KBM-7 (cell line): ENCODE data around the gene TDP1.

Experiments used
- DNase-seq: peaks from one replicate; pipeline ENCODE4 v3.0.0-alpha.2; 2015
- in situ Hi-C: fragments of 300-500 bp; cut with MboI; formaldehyde crosslinking; loops from 2 replicates; pipeline ENCODE4 v1.14.3; 2020; ENCODE audit warnings: low sequenced_read_pairs, low pct_unique_long_range_greater_than_20kb, mixed read lengths

TDP1 gene

GRCh38 chr14:89927186-89927865 lies 28.4 kb upstream of the TDP1 start:
- no peak for DNase-seq
- in situ Hi-C loops = no loop called here

GRCh38 chr14:89933002-89933401 lies 22.7 kb upstream of the TDP1 start:
- in situ Hi-C loops = no loop called here
- no peak for DNase-seq

- no peak for DNase-seq
- in situ Hi-C loops = no loop called here
Measured at GRCh38 chr14:89936654-89937185, 19.0 kb upstream of the TDP1 start.

GRCh38 chr14:89941830-89942377 lies 13.8 kb upstream of the TDP1 start:
- no peak for DNase-seq
- in situ Hi-C loops = no loop called here

- in situ Hi-C loops = no loop called here
Measured at GRCh38 chr14:89947344-89947743, 8.4 kb upstream of the TDP1 start.

GRCh38 chr14:89952576-89952975 lies 3.2 kb upstream of the TDP1 start:
- DNase-seq = no peak
- in situ Hi-C loops = no loop called here

More at GRCh38 chr14:89947344-89947743, 8.4 kb upstream of the TDP1 start:
- no peak for DNase-seq

GRCh38 chr14:89953602-89954001 lies 2.1 kb upstream of the TDP1 start:
- in situ Hi-C loops = no loop called here
- DNase-seq = no peak

- DNase-seq = peak; percentile 99
- in situ Hi-C loops = no loop called here
Measured at GRCh38 chr14:89954070-89955021, 1.4 kb upstream of the TDP1 start, which contains the start of gene EFCAB11. Gene EFCAB11, minus strand, starts transcription at chr14:89954730. Its CDS starts 70 bp downstream, at chr14:89954660.

GRCh38 chr14:89955022-89955744 lies 544 bp upstream of the TDP1 start:
- in situ Hi-C loops = no loop called here
- DNase-seq = no peak

GRCh38 chr14:89956661-89957009 lies 908 bp downstream of the TDP1 start:
- no peak for DNase-seq
- in situ Hi-C loops = no loop called here

- DNase-seq = no peak
- in situ Hi-C loops = no loop called here
Measured at GRCh38 chr14:89957376-89957775, 1.6 kb downstream of the TDP1 start.

- in situ Hi-C loops = no loop called here
- no peak for DNase-seq
Measured at GRCh38 chr14:89957791-89958190, 2.1 kb downstream of the TDP1 start.

- in situ Hi-C loops = no loop called here
- DNase-seq = no peak
Measured at GRCh38 chr14:89958966-89959365, 3.2 kb downstream of the TDP1 start.

GRCh38 chr14:89959853-89960445 lies 4.2 kb downstream of the TDP1 start:
- DNase-seq = peak; percentile 79
- in situ Hi-C loops = no loop called here

GRCh38 chr14:89960914-89961313 lies 5.2 kb downstream of the TDP1 start:
- in situ Hi-C loops = no loop called here
- DNase-seq = no peak

- in situ Hi-C loops = no loop called here
- no peak for DNase-seq
Measured at GRCh38 chr14:89963288-89963978, 7.7 kb downstream of the TDP1 start.

- in situ Hi-C loops = no loop called here
- no peak for DNase-seq
Measured at GRCh38 chr14:89965839-89966238, 10.1 kb downstream of the TDP1 start.

GRCh38 chr14:89973234-89973823 lies 17.6 kb downstream of the TDP1 start:
- DNase-seq = peak; percentile 54
- in situ Hi-C loops = no loop called here
